Measurements from ENCODE around the gene MIXL1. TPM values are rescaled to one million over a fixed set of nuclear protein-coding genes. Genes with fewer than 3 reads are reported as not detected.

MIXL1 gene
- total RNA-seq, result not detected
- polyA plus RNA-seq, result not detected

DNA sequence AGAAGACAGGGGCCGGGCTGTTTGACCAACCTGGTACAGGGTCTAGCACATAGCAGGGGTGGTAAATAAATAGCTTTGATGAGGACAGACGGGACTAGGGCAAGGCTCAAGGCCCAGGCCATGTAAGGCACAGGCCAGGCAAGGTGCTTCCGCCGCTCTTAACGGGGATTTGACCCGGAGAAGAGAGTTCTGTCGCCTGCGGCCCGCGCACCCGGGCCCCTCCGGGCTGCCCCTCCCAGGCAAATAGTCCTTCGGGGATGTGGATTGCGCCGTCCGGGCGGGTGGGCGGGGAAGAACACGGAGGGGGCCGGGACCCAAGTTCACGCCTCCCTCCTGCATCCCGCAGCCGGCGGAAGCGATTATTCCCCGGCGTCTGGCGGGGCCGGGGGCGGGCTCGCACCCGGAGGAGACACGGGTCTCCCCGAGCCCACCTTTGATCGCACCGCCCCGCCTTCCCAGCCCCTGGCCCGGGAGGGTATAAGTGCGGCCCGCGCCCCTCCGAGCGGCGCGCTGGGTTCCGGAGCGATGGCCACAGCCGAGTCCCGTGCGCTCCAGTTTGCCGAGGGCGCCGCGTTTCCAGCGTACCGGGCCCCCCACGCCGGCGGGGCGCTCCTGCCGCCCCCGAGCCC lies at the start of gene MIXL1:
TSS of gene MIXL1 (plus strand) at position 508 of the 629 bp plus-strand sequence. CDS start at position 526, 18 bp downstream.
- Histone ChIP-seq H3K36me3 (ENCODE audit: insufficient read depth, low read length) (no peaks in the 10 kb centered on the region), H3K9me3 (ENCODE audit: control insufficient read depth in 1 of 2, low read length in 2 of 2) (no peaks in the 10 kb centered on the region), H3K27me3 (ENCODE audit: insufficient read depth, low read length) (peaks cover 13% of the 10 kb centered on the region), H3K27ac (ENCODE audit: low read depth, low read length) (no peak within 1 kb of the TSS), H3K4me3 (ENCODE audit: low read length in 2 of 2) (peak within 1 kb of the TSS in 1 of 2 donors; percentile 29), H3K4me1 (ENCODE audit: insufficient read depth, low read length) (peaks cover 5% of the 10 kb centered on the region)
- no peaks in the 10 kb centered on the region for H3K9me3 Mint-ChIP-seq
- peaks cover 13 to 26% of the 10 kb centered on the region in 2 donors for H3K27me3 Mint-ChIP-seq
- H3K4me3 Mint-ChIP-seq, result peak within 1 kb of the TSS; percentile 48 to 79 (median 69)
- ChIA-PET CTCF (ENCODE audit: partially characterized antibody) (no interaction called here), POLR2A (ENCODE audit: partially characterized antibody) (no interaction called here)
- H3K27ac Mint-ChIP-seq, result peak within 1 kb of the TSS in 1 of 7 donors; percentile 73
- DNase-seq, result no peak
- peaks cover 0 to 2% (median under 1%) of the 10 kb centered on the region in 4 donors for H3K4me1 Mint-ChIP-seq
- H3K36me3 Mint-ChIP-seq, result peaks cover 0 to 7% of the 10 kb centered on the region in 2 donors
- intact Hi-C loops (cut with micrococcal nuclease), result no loop called here

DNA sequence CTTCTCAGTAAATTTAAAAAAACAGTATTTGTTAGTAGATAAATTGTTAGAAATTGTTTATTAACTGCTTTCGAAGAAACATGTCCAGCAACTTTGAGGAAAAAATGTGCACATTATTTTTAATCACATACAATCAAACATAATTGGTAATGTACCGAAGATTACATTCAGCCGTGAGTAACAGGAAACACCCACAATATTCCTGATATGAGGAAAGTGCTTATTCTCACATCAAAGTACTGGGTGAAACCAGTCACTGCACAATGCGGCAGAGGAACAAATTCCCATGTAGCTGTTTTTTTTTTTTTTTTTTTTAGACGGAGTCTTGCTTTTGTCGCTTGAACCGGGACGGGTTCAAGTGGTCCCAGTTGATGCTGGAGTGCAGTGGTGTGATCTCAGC lies 46.6 kb upstream of the MIXL1 start:
- Mint-ChIP-seq H3K27me3 (no peaks in the 10 kb centered on the region), H3K9me3 (no peaks in the 10 kb centered on the region), H3K36me3 (peaks cover 17 to 22% of the 10 kb centered on the region in 2 donors), H3K4me3 (no peak overlapping the region), H3K27ac (no peak overlapping the region), H3K4me1 (peaks cover 28 to 70% (median 46%) of the 10 kb centered on the region in 4 donors)
- Histone ChIP-seq H3K4me1 (ENCODE audit: insufficient read depth, low read length) (peaks cover 39% of the 10 kb centered on the region), H3K9me3 (ENCODE audit: control insufficient read depth in 1 of 2, low read length in 2 of 2) (no peaks in the 10 kb centered on the region), H3K27me3 (ENCODE audit: insufficient read depth, low read length) (no peaks in the 10 kb centered on the region), H3K4me3 (ENCODE audit: low read length in 2 of 2) (no peak overlapping the region), H3K36me3 (ENCODE audit: insufficient read depth, low read length) (no peaks in the 10 kb centered on the region), H3K27ac (ENCODE audit: low read depth, low read length) (no peak overlapping the region)
- intact Hi-C loops (cut with micrococcal nuclease), result no loop called here
- DNase-seq, result no peak
- ChIA-PET CTCF (ENCODE audit: partially characterized antibody) (interaction anchor here (0.6 to 3.4 kb wide), 3 partner anchors 20 to 337 kb away, joined by 3 to 21 read pairs (median 3); no protein-coding TSS in a partner anchor), POLR2A (ENCODE audit: partially characterized antibody) (no interaction called here)

DNA sequence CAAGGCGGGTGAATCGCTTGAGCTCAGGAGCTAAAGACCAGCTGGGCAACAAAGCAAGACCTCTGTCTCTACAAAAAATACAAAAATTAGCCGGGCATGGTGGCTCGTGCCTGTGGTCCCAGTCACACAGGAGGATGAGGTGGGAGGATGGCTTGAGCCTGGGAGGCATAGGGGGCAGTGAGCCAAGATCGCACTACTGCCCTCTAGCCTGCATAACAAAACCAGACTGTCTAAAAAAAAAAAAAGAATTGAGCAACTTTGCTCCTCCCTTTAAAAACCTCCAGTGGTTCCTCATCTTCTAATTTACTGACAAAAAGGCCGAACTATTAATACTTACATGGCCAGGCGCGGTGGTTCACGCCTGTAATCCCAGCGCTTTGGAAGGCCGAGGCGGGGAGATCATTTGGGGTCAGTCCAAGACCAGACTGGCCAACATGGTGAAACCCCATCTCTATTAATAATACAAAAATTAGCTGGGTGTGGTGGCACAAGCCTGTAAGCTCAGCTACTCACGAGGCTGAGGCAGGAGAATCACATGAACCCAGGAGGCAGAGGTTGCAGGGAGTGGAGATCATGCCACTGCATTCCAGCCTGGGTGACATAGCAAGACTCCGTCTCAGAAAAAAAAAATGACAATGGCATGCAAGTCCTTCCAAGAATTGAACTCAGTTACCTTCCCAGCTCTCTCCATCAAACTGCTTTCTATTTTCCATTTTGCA lies 41.3 kb upstream of the MIXL1 start:
- Mint-ChIP-seq H3K27ac (peak overlapping the region in 3 of 7 donors; percentile 6 to 84 (median 65)), H3K27me3 (no peaks in the 10 kb centered on the region), H3K4me1 (peaks cover 39 to 75% (median 55%) of the 10 kb centered on the region in 4 donors), H3K4me3 (peak overlapping the region in 4 of 8 donors; percentile 25 to 64 (median 40)), H3K9me3 (no peaks in the 10 kb centered on the region), H3K36me3 (peaks cover 28 to 34% of the 10 kb centered on the region in 2 donors)
- Histone ChIP-seq H3K4me3 (ENCODE audit: low read length in 2 of 2) (no peak overlapping the region), H3K27ac (ENCODE audit: low read depth, low read length) (no peak overlapping the region), H3K27me3 (ENCODE audit: insufficient read depth, low read length) (no peaks in the 10 kb centered on the region), H3K9me3 (ENCODE audit: control insufficient read depth in 1 of 2, low read length in 2 of 2) (no peaks in the 10 kb centered on the region), H3K4me1 (ENCODE audit: insufficient read depth, low read length) (peaks cover 59% of the 10 kb centered on the region), H3K36me3 (ENCODE audit: insufficient read depth, low read length) (no peaks in the 10 kb centered on the region)
- ChIA-PET POLR2A (ENCODE audit: partially characterized antibody) (no interaction called here), CTCF (ENCODE audit: partially characterized antibody) (interaction anchor here (0.7 to 6.5 kb wide), 4 partner anchors 10 to 57 kb away, joined by 3 to 48 read pairs (median 4); no protein-coding TSS in a partner anchor)
- intact Hi-C loops (cut with micrococcal nuclease), result no loop called here
- DNase-seq, result no peak

DNA sequence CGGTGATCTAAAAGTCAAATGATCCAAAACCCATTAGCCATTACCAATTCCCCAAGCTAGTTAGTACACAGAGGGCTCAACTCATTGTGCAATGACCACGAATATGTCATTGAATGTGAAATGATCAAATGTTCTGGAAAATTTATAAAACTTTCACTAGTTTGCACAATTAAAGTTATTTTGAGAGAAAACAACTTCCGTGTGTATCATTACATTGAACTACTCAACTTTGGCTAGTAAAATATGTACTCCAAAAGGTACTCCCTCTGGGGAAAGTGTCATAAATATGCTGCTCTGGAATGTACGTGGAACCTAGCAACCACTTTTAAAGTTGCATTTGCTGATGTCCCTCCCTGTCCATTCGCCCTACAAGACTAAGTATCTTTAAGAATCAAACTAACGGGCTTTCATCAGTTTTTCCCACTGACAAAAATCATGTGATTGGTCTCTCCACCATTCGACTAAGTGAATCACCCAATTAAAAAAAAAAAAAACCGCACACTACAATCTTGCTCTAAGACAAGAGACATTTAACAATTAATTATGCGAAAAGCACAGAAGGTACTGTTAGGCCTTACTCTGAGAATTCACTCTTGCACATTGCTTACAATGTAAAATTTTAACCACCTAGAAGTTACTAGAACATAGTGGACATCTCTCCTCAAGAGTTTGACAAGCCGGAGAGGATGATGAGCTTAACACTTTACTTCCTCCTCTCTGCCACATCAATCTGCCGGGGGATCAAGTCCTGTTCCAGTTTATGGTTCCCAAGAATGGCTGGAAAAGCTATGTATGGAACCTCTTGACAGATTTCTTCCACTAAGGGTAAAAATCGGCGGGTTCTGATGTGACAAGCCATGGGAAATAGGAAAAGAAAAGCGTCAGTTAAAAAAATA lies 38.1 kb upstream of the MIXL1 start:
- Histone ChIP-seq H3K36me3 (ENCODE audit: insufficient read depth, low read length) (no peaks in the 10 kb centered on the region), H3K9me3 (ENCODE audit: control insufficient read depth in 1 of 2, low read length in 2 of 2) (no peaks in the 10 kb centered on the region), H3K4me3 (ENCODE audit: low read length in 2 of 2) (peak overlapping the region; percentile 86 to 98), H3K27me3 (ENCODE audit: insufficient read depth, low read length) (no peaks in the 10 kb centered on the region), H3K27ac (ENCODE audit: low read depth, low read length) (peak overlapping the region; percentile 70), H3K4me1 (ENCODE audit: insufficient read depth, low read length) (peaks cover 47% of the 10 kb centered on the region)
- ChIA-PET CTCF (ENCODE audit: partially characterized antibody) (interaction anchor here (0.7 to 6.5 kb wide), 4 partner anchors 11 to 148 kb away, joined by 3 to 48 read pairs (median 14); no protein-coding TSS in a partner anchor), POLR2A (ENCODE audit: partially characterized antibody) (interaction anchor here (0.8 to 1.5 kb wide), 6 partner anchors 11 to 186 kb away, joined by 3 to 4 read pairs (median 3); partner anchors contain the start of gene LIN9)
- Mint-ChIP-seq H3K27ac (peak overlapping the region; percentile 90 to 97 (median 93)), H3K27me3 (no peaks in the 10 kb centered on the region), H3K9me3 (no peaks in the 10 kb centered on the region), H3K36me3 (peaks cover 13 to 27% of the 10 kb centered on the region in 2 donors), H3K4me1 (peaks cover 26 to 50% (median 37%) of the 10 kb centered on the region in 4 donors), H3K4me3 (peak overlapping the region; percentile 89 to 98 (median 94))
- DNase-seq, result peak in 1 of 5 donors; percentile 4
- intact Hi-C loops (cut with micrococcal nuclease), result loop anchor here (2.0 to 5.0 kb wide), 4 partner anchors 122 to 719 kb away; partner anchors contain the start of genes LIN9, PARP1 and SDE2

DNA sequence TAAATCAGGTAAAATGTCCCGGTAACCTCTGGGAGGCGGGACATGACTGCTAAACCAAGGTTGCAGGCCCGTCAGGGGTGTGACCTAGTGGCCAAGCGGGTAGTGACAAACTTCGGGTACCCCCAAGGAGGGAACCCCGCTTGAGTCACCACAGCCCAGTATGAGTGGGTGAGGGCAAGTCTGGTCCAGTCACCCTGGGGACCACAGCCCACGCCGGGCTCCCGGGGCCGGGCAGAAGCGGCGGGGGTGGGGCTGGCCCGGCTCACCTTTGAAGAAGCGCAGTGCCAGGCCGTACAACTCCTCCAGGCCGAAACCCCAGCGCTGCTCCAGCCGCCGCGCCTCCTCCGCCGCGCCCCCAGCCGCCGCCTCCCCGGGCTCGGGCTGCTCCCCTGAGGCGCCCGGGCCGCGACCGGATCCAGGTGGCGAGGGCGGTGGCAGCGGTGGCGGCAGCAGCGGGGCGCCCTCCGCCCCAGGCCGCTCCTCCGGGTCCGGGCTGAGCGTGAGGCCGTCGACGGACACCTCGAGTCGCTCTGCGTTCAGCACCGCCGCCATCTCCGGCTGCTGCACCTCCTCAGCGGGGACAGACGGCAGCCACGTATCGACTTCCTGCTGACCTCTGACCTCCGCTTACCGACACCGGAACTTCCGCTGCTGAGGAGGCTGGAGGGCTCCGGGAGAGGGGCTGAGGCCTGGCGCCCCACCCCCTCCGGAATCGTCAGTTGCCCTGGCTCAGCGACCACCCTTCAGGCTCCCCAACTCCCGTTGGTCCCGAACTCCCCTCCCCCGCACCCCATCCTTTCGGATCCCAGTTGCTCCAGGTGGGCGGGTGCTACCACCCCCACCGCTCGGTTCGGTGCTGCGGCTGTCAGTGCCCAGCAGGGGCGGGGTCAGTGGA lies 37.1 kb upstream of the MIXL1 start, which contains the start of gene ACBD3:
TSS of gene ACBD3 (minus strand) at position 618 of the 895 bp plus-strand sequence. CDS start at position 552, 66 bp downstream.
- intact Hi-C loops (cut with micrococcal nuclease), result loop anchor here (2.0 to 5.0 kb wide), 4 partner anchors 121 to 720 kb away; partner anchors contain the start of genes LIN9, PARP1 and SDE2
- Histone ChIP-seq H3K27ac (ENCODE audit: low read depth, low read length) (peak within 1 kb of the TSS; percentile 70), H3K36me3 (ENCODE audit: insufficient read depth, low read length) (no peaks in the 10 kb centered on the region), H3K4me1 (ENCODE audit: insufficient read depth, low read length) (peaks cover 43% of the 10 kb centered on the region), H3K27me3 (ENCODE audit: insufficient read depth, low read length) (no peaks in the 10 kb centered on the region), H3K4me3 (ENCODE audit: low read length in 2 of 2) (peak within 1 kb of the TSS; percentile 98 to 99), H3K9me3 (ENCODE audit: control insufficient read depth in 1 of 2, low read length in 2 of 2) (no peaks in the 10 kb centered on the region)
- POLR2A ChIA-PET (ENCODE audit: partially characterized antibody), result interaction anchor here (0.8 to 1.1 kb wide), 5 partner anchors 74 to 186 kb away, joined by 3 to 4 read pairs (median 4); partner anchors contain the start of gene H3-3A
- DNase-seq, result peak; percentile 82 to 91 (median 84)
- Mint-ChIP-seq H3K9me3 (no peaks in the 10 kb centered on the region), H3K4me3 (peak within 1 kb of the TSS; percentile 92 to 98 (median 95)), H3K27ac (peak within 1 kb of the TSS; percentile 90 to 97 (median 95)), H3K4me1 (peaks cover 23 to 40% (median 31%) of the 10 kb centered on the region in 4 donors), H3K36me3 (peaks cover 11 to 23% of the 10 kb centered on the region in 2 donors), H3K27me3 (no peaks in the 10 kb centered on the region)
- CTCF ChIA-PET (ENCODE audit: partially characterized antibody), result interaction anchor here (0.7 to 6.5 kb wide), 5 partner anchors 10 to 61 kb away, joined by 3 to 48 read pairs (median 5); no protein-coding TSS in a partner anchor

DNA sequence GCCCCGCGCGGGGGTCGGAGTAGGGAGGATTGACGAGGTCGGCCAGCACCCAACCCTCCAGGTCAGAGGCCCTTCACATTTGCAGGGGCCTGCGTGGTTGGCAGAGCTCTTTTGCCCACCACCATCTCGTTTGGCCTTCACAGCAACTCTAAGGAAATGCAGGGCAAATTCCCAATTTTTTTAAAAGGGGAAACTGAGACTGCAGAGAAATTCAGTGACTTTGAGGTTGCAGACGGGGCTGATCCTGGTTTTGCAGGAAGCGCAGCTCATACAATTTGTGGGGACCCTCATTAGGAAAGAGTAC lies 36.5 kb upstream of the MIXL1 start:
- no peaks in the 10 kb centered on the region for H3K27me3 ChIP-seq (ENCODE audit: insufficient read depth, low read length)
- Mint-ChIP-seq H3K27me3 (no peaks in the 10 kb centered on the region), H3K27ac (peak overlapping the region; percentile 53 to 97 (median 90)), H3K36me3 (peaks cover 11 to 19% of the 10 kb centered on the region in 2 donors), H3K9me3 (no peaks in the 10 kb centered on the region), H3K4me1 (peaks cover 20 to 34% (median 25%) of the 10 kb centered on the region in 4 donors), H3K4me3 (peak overlapping the region; percentile 91 to 95 (median 94))
- H3K27ac ChIP-seq (ENCODE audit: low read depth, low read length), result peak overlapping the region; percentile 70
- intact Hi-C loops (cut with micrococcal nuclease), result loop anchor here (2.0 to 5.0 kb wide), 4 partner anchors 120 to 720 kb away; partner anchors contain the start of genes LIN9, PARP1 and SDE2
- H3K4me3 ChIP-seq (ENCODE audit: low read length in 2 of 2), result peak overlapping the region; percentile 98 to 99
- H3K4me1 ChIP-seq (ENCODE audit: insufficient read depth, low read length), result peaks cover 38% of the 10 kb centered on the region
- H3K9me3 ChIP-seq (ENCODE audit: control insufficient read depth in 1 of 2, low read length in 2 of 2), result no peaks in the 10 kb centered on the region
- CTCF ChIA-PET (ENCODE audit: partially characterized antibody), result interaction anchor here (1.1 to 1.2 kb wide), 2 partner anchors 10 to 61 kb away, joined by 4 to 5 read pairs; no protein-coding TSS in a partner anchor
- DNase-seq, result no peak
- H3K36me3 ChIP-seq (ENCODE audit: insufficient read depth, low read length), result no peaks in the 10 kb centered on the region
- POLR2A ChIA-PET (ENCODE audit: partially characterized antibody), result interaction anchor here (1.0 kb wide), 3 partner anchors 104 to 187 kb away, joined by 3 to 4 read pairs (median 4); partner anchors contain the start of gene H3-3A
